Transverse colon (tissue), 4 donors: ENCODE results near the gene ZDHHC11. TPM values are rescaled to one million over a fixed set of nuclear protein-coding genes. Genes with fewer than 3 reads are reported as not detected.

ENCODE experiments used
- DNase-seq: peaks from one replicate; pipeline ENCODE4 v3.0.0-alpha.2; 2019
- H3K27ac ChIP-seq, 4 donors: fragments of 200-600 bp; sonication (generic); 2 replicates each; pipeline ENCODE4 v1.5.1; 2016 to 2018; ENCODE audit warnings: inconsistent platforms in 4 of 4
- H3K27me3 ChIP-seq: fragments of 200-600 bp; sonication (generic); 2 replicates; pipeline ENCODE4 v1.5.1; 2017; ENCODE audit warnings: inconsistent platforms
- H3K36me3 ChIP-seq, 4 donors: fragments of 200-600 bp; sonication (generic); 2 replicates each; pipeline ENCODE4 v1.5.1; 2017 to 2019; ENCODE audit warnings: inconsistent platforms in 4 of 4
- H3K4me1 ChIP-seq, 4 donors: fragments of 200-600 bp; sonication (generic); 2 replicates each; pipeline ENCODE4 v1.5.1; 2017 to 2020; ENCODE audit warnings: inconsistent platforms in 4 of 4
- H3K4me3 ChIP-seq, 4 donors: fragments of 200-600 bp; sonication (generic); 1 replicate in 1 of 4; 2 replicates in 3 of 4; pipeline versions ENCODE4 v1.5.1 to v1.6.1; 2017 to 2019; ENCODE audit warnings: inconsistent platforms in 4 of 4
- H3K9me3 ChIP-seq, 2 donors: fragments of 200-600 bp; sonication (generic); 2 replicates each; pipeline ENCODE4 v1.5.1; 2017 to 2019; ENCODE audit warnings: inconsistent platforms in 2 of 2
- EP300 ChIP-seq: sonication (generic); formaldehyde crosslinking; IDR thresholded peaks from one replicate; pipeline ENCODE4 v1.6.1; 2017; ENCODE audit warnings: antibody characterized with exemption, low read depth
- POLR2A ChIP-seq: fragments of 450-650 bp; IDR thresholded peaks from one replicate; pipeline ENCODE4 v1.6.1; 2016; ENCODE audit warnings: antibody characterized with exemption, mild to moderate bottlenecking, moderate library complexity
- POLR2AphosphoS5 ChIP-seq, 3 donors: sonication (generic); formaldehyde crosslinking; IDR thresholded peaks; one replicate each; pipeline ENCODE4 v1.6.1; 2016; ENCODE audit warnings: antibody characterized with exemption in 3 of 3
- WGBS, 2 donors: methylation state at CpG; one replicate each; pipeline ENCODE4 v1.1.5; 2018; ENCODE audit warnings: low coverage in 1 of 2; 5-methylcytosine and 5-hydroxymethylcytosine counted together
- in situ Hi-C, 4 donors: fragments of 200-750 bp; cut with MboI; loops; one replicate each; pipeline versions ENCODE4 v1.15.0 to v1.15.1; 2017; ENCODE audit warnings: low sequenced_read_pairs in 3 of 4, low pct_ligation_motif_present in 1 of 4, low pct_unique_long_range_greater_than_20kb in 1 of 4
- intact Hi-C: fragments of 100-400 bp; cut with DNase I; formaldehyde crosslinking; loops from one replicate; pipeline ENCODE4 v1.15.1; 2023; ENCODE audit warnings: low total_unique reads
- total RNA-seq, 4 donors: library from RNA; depleted of rRNA; stranded (reverse); fragments of >200 nt; gene quantifications; one replicate each; pipeline ENCODE4 v1.1.0, GENCODE V29; 2016
- TF ChIP-seq, protein P1 (sequence below), 5 experiments: fragments of 200-600 bp in 3 of 5; fragments of 450-650 bp in 2 of 5; sonication (generic) in 3 of 5; IDR thresholded peaks; 1 replicate in 2 of 5; 2 replicates in 3 of 5; pipeline ENCODE4 v1.5.1; 2016 to 2017; ENCODE audit warnings: antibody characterized with exemption in 5 of 5, inconsistent platforms in 3 of 5, mild to moderate bottlenecking in 2 of 5, moderate library complexity in 1 of 5

ZDHHC11 gene
- total RNA-seq, 4 donors from 2014 or later = 1.2 to 15.0 (median 10.6) TPM

DNA sequence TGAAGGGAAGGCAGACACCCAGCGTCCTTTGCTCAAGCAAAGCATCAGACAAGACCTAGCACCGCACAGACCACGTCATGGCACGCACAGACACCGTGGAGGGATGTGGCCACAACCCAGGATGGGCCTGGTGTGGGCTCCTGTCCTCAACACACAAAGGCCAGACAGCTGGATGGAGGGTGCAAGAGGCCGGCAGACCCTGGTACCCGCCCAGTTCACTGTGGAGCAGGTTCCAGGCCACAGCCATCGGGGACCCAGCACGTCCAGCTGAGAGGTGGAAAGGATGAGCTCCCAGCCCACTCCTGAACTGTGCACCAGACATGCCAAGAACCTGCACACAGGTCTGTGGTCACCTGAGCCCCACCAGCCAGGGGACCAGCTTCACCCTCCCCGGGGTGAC, 15.0 kb upstream of the ZDHHC11 start:
- Histone ChIP-seq H3K27ac (no peak overlapping the region), H3K27me3 (no peaks in the 10 kb centered on the region), H3K36me3 (peaks cover 0 to 34% (median 11%) of the 10 kb centered on the region in 4 donors), H3K9me3 (no peaks in the 10 kb centered on the region), H3K4me3 (no peak overlapping the region), H3K4me1 (no peaks in the 10 kb centered on the region)
- in situ Hi-C loops (no loop called here), intact Hi-C loops (no loop called here)
- WGBS, 2 donors = 98% methylated on average over 9 of the region's 10 CpGs; no CpG with 5 or more reads in 1 of the 2 donors
- DNase-seq = no peak
- TF ChIP-seq POLR2AphosphoS5 (IDR thresholded peaks at IDR 0.05) = no peak
- no peak for TF ChIP-seq POLR2A
- no peak for TF ChIP-seq EP300
- TF ChIP-seq, protein P1, sequence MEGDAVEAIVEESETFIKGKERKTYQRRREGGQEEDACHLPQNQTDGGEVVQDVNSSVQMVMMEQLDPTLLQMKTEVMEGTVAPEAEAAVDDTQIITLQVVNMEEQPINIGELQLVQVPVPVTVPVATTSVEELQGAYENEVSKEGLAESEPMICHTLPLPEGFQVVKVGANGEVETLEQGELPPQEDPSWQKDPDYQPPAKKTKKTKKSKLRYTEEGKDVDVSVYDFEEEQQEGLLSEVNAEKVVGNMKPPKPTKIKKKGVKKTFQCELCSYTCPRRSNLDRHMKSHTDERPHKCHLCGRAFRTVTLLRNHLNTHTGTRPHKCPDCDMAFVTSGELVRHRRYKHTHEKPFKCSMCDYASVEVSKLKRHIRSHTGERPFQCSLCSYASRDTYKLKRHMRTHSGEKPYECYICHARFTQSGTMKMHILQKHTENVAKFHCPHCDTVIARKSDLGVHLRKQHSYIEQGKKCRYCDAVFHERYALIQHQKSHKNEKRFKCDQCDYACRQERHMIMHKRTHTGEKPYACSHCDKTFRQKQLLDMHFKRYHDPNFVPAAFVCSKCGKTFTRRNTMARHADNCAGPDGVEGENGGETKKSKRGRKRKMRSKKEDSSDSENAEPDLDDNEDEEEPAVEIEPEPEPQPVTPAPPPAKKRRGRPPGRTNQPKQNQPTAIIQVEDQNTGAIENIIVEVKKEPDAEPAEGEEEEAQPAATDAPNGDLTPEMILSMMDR (IDR thresholded peaks at IDR 0.05) = no peak

DNA sequence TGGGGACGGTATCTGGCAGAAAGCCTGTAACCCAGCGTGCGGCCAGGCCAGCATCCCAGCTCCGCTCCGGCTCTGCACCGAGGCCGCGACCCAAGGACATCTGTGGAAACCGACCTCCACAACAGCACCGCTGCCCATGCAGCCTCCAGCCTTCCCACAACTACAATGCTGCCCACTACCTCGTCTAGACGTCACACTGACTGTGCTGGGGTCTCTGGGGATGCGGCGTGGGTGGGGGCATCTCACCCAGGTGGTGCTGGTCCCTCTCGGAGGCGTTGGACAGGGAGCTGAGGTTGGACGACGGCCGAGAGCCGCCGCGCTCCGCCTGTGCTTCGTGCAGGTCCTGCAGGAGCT, 14.4 kb upstream of the ZDHHC11 start:
- no peak overlapping the region for H3K27ac ChIP-seq
- no peak overlapping the region for H3K4me3 ChIP-seq
- 96% methylated on average over 24 of the region's 24 CpGs; no CpG with 5 or more reads in 1 of the 2 donors for WGBS, 2 donors
- H3K4me1 ChIP-seq = no peaks in the 10 kb centered on the region
- TF ChIP-seq POLR2A (no peak), EP300 (no peak), POLR2AphosphoS5 (IDR thresholded peaks at IDR 0.05) (no peak)
- TF ChIP-seq, protein P1 (IDR thresholded peaks at IDR 0.05) = no peak
- DNase-seq = no peak
- peaks cover 0 to 31% (median 10%) of the 10 kb centered on the region in 4 donors for H3K36me3 ChIP-seq
- no peaks in the 10 kb centered on the region for H3K9me3 ChIP-seq
- H3K27me3 ChIP-seq = no peaks in the 10 kb centered on the region
- in situ Hi-C loops = no loop called here
- intact Hi-C loops = no loop called here

DNA sequence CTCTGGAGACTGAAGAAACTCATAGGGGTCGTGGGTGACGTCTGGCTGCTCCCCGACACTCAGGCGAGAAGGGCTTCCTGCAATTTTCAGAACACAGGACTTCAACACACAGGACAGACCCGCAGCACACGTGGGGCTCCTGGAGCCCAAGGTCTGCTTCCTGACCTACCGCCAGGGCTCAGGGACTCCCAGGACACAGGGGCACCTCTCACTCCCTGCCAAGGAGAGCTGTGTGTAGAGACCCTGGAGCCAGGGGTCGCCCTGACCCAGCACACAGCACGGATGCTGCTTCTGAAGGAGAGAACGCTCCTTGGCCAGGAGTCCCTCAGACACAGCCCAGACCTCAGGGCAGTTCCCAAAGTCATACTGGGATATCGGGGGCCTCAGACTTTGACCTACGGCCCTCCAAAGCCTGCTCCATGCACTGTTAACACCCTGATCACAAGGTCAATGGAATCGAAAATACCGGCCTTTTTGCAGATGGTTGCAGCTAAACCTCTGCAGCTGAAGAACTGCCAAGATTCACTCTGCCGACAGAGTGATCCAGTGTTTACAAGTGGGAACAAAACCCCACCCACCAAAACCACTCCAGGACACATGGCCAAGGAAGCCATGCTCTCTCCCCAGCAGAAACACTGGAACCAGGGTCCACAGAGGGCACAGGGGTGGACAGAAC, 13.8 kb upstream of the ZDHHC11 start:
- no peak overlapping the region for H3K4me3 ChIP-seq
- intact Hi-C loops = no loop called here
- no peaks in the 10 kb centered on the region for H3K9me3 ChIP-seq
- no peak overlapping the region for H3K27ac ChIP-seq
- TF ChIP-seq POLR2AphosphoS5 (IDR thresholded peaks at IDR 0.05) (no peak), EP300 (no peak), POLR2A (no peak)
- TF ChIP-seq, protein P1 (IDR thresholded peaks at IDR 0.05) = no peak
- no peaks in the 10 kb centered on the region for H3K27me3 ChIP-seq
- peaks cover 0 to 25% (median 8%) of the 10 kb centered on the region in 4 donors for H3K36me3 ChIP-seq
- H3K4me1 ChIP-seq = no peaks in the 10 kb centered on the region
- in situ Hi-C loops = no loop called here
- DNase-seq = no peak
- 86% methylated on average over 15 of the region's 15 CpGs; no CpG with 5 or more reads in 1 of the 2 donors for WGBS, 2 donors

DNA sequence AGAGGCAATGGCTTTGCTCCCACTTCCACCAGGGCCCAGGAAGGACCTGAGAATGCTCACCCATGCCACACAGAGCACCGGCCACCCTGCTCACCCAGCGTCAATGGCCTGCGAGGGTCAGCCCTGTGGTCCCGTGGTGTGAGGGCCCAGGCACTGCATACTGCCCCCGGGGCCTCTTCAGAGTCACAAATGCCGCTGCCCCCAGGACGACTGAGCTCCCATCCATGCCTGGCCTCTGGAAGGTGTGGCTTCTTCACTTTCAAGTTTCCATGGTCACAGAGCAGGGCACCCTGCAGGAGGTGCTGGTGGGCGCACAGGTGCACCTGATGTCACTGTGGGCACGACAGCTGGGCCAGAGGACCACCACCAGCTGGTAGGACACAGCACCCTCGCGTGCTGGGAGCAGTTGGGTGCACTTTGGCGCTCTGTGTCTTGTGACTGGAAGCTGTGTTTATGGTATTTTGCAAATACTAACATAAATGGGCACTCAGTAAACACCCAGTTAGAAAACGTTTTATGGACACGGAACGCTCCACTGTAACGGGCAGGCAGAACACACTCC, 12.5 kb upstream of the ZDHHC11 start:
- in situ Hi-C loops = no loop called here
- Histone ChIP-seq H3K4me3 (no peak overlapping the region), H3K27ac (no peak overlapping the region), H3K9me3 (no peaks in the 10 kb centered on the region), H3K36me3 (peaks cover 0 to 15% (median 1%) of the 10 kb centered on the region in 4 donors), H3K4me1 (no peaks in the 10 kb centered on the region), H3K27me3 (no peaks in the 10 kb centered on the region)
- WGBS, 2 donors = 89% methylated on average over 16 of the region's 16 CpGs; no CpG with 5 or more reads in 1 of the 2 donors
- intact Hi-C loops = no loop called here
- TF ChIP-seq POLR2AphosphoS5 (IDR thresholded peaks at IDR 0.05) (no peak), EP300 (no peak), POLR2A (no peak)
- TF ChIP-seq, protein P1 (IDR thresholded peaks at IDR 0.05) = no peak
- no peak for DNase-seq
